Activated gamma-delta T cell treated with Interleukin-2 at 50 U/mL for 16 hours (primary cell): Measurements from ENCODE around the gene LHFPL6.

Source experiments
- DNase-seq: peaks from one replicate; pipeline ENCODE4 v3.0.0-alpha.2; 2020

Gene LHFPL6

DNA sequence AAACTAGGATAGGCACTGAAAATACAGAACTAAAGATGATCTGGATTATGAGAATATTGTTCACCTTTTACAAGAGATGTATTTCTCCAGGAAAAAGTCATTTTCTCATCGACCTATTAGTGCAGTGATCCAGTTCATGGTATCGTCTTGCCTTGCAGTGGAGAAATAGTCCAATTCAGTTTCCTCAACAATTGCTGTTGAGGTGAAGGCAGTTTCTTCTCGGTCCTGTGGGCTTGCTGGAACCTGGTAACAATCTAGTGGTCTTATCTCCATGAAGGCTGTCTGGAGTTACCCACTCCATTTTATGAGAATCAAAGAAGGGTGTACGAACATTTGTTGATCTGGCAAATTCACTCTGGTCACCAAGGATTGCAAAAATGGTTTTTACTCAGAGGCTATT, 266.8 kb downstream of the LHFPL6 start:
- DNase-seq = no peak

DNA sequence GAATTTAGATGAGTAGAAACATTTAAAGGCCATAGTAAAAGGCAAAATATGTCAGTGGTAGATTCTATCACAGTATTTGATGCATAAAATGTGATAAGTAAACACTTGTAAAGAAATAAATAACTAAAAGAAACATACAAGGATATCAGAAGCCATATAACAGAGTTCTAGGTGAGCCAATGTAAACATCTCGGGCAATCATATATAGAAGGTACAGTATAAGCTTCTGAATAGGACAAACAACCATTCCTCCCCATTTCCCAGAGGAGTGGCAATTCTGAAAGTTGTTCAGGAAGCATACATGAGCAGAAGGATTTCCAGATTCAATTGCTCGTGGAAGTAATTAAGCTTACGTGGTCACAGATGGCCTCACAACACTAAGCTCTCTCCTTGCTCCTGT, 267.3 kb downstream of the LHFPL6 start:
- no peak for DNase-seq

DNA sequence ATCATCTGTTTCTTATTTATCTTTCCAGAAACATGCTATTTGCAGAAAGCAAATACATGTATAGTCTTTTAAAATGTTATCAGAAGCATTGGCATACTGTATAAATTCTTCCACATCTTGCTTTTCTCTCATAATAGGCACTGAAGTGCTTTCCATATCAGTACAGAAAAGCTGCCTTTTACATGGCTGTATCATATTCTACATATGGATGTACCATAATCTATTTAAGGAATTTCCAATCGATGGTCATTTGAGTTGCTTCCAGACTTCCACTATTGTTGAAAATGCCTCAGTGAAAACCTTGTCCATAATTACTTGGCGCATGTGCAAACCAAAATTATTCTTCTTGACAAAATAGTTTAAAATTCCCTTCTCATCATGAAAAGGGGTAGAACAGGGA, 272.5 kb downstream of the LHFPL6 start:
- no peak for DNase-seq

DNA sequence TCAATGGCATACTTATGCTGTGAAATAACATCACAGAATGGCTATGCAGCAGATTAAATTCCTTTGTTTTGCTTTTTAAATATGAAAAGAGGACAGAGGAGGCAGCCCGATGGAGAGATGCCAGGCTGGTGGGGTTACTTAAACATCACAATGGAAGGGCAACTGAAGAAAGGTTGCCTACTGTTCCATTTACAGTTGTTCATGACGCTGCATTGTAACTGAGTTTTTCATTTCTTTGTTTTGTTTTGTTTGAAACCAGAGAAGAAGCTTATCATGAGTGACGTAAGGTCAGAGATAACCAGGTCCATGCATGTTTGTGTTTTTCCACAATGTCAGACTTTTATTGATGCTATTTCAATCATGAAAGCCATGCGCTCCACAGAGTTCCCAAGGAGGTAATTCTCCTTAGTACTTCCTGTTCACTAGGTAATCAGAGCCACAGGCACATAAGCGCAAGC, 273.8 kb downstream of the LHFPL6 start:
- no peak for DNase-seq

DNA sequence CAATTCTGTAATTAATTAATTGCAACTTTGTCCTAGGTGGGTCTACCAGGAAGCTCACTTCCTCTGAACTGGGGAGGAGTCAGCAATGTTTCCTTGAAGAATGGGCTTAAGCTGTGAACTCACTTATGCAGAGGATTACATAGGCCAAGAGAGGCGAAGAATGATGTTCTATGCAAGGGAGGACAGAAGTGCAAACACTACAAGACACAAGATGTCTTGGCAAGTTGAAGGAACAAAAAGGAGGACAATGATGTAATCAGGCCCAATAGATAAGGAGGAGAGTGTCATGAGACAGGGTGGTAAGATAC, 275.9 kb downstream of the LHFPL6 start:
- DNase-seq = no peak

DNA sequence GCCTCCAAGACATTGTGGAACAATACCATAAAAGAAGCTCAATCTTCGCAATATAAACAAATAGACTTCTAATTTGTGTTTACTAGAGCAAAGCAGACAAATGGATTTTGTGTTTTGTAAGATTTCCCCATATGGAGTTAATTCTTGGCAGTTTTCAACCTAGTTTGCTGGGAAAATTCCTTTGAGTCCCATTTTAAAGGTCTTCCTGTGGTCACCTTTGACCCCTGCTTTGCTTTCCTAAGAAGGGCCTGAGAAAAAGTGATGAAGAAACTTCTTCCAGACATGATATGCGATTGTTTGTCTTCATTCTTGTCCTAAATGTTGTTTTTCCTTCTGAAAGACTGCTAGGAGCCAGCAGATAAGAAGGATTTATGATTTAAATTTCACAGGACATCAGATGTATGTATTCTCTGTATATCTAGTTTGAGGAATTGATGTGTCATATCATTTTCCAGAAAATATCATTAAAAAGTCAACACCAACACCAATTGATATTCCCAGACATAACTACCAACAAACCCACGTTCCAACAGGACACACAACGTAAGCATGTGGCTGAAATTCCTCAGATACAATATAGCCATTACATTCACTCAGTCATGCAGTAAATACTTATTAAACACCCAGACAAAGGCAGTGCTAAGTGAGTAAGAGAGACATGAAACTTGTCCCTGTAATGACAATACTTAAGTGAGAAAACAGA, 276.4 kb downstream of the LHFPL6 start:
- DNase-seq = no peak

DNA sequence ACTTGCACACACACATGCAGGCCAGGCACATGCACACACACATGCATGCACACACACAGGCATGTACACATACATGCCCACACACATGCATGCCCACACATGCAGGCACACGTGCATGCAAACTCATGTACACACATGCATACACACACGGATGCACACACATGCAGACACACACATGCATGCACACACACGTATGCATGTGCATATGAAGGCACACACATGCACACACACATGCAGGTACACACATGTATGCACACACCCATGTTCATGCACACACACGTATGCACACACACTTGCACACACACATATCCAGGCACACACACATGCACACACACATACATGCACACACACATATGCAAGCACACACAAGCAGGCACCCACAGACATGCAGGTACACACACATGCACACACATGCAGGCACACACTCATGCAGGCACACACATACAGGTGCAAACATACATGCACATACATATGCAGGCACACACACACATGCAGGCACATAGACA, 278.1 kb downstream of the LHFPL6 start:
- DNase-seq = no peak

DNA sequence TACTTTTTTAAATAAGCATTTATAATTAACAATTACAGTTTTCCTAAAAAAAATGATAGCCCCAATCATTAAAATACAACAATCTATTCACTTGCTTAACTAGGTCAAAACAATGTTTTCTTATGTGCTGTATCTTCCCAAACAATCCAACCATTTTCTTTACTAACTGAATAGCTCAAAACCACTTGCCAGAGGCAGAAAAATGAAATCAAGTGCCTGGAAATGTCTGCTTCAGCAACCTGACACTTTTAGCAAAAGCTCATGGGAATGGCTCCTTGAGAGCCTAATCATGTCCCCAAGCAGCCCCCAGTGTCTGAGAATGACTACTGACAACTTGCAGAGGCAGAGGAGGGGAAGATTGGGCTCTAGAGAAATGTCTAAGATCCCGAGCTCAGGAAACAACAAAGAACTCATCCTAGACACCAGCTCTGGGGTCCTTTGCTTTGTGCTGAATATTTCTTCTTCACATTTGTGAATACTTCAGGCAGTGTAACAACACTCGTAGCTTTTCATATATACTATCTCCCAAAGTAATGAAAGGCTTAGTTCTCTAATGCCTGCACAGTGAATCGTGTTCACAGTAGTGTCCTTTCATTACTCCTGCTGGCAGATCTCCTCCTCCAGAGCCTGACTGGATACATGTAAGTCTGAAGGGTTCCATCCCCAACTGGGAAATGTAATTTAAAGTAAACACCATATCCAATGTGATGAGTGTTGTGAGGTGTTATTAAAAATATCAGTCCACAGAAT, 280.0 kb downstream of the LHFPL6 start:
- no peak for DNase-seq

DNA sequence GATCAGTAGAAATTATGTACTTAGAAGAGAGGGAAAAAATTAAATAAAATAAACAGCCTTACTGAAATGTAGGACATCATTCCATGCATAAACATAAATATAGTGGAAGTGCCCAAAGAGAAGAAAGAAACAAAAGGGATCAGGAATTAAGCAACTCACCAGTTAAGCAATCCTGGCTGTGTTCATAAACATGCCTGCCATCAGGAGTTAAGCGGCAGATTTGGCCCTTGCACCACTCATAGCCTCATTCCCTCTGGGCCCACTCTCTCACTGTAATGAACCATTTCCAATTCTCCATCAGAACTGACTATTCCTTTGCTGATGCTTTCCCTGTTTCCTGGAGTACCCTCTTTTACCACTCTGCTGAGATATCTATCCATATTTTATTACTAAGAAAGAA, 281.4 kb downstream of the LHFPL6 start:
- DNase-seq = no peak

DNA sequence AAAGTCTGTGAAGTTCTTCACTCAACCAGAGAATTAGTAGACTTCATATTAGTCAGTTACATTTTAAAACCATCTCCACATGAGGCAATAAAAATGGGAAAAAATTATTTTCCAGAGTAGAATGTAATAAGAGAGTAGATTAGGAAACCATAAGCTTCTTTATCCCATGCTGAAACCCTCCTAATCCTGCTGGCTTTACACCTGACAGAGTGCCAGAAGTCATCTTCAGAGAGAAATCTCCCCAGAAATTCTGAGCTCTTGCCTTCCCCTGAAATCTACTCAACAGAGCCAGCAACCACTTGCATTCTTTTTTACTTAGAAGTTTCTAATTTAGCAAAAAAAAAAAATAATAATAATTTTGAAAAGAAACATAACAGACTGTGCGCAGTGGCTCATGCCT, 284.8 kb downstream of the LHFPL6 start:
- DNase-seq = no peak

DNA sequence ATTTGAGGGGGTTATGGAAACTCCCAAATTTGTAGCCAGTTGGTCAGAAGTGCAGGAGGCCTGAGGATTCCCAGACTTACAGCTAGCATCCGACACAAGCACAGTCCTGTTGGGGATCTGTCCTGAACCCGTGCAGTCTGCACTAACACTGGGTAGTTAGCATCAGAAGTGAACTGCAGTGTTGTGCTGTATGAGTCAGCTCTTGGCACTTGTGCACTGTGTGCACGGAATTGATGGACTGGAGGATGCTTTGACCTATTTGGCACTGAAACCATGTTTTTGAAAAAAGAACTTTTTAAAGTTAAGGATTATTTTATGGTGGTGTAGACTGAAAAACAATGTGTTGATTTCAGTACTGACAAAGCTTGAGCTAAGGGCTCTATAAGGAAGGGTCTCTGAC, 285.7 kb downstream of the LHFPL6 start:
- no peak for DNase-seq

DNA sequence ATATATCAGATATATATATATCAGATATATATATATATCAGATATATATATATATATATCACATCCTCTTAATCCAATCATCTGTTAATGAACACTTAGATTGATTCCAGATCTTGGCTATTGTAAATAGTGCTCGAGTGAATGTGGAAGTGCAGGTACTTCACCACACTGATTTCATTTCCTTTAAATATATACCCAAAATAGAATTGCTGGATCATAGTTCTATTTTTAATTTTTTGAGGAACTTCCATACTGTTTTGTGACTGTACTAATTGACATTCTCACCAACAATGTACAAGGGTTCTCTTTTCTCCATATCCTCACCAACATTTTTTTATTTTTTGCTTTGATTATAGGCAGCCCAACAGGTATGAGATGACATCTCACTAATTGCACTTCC, 287.2 kb downstream of the LHFPL6 start:
- DNase-seq = no peak

DNA sequence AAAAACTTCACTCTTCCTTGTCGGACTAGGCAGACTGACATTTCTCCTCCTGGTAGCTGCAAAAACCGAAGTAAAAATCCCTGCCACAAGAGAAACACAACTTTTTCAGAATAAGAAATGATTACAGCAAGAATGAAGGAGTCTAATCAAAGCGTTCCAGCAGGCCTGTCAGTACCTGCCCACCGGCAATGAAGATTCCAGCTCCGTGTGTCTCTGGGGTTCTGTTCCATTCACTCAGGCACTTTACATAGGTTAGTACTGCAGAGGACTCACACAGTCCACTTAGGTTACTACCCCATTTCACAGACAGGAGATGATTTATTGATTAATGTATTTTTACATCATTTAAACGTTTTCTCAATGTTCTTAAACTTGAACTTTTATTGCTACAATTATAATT, 289.3 kb downstream of the LHFPL6 start:
- DNase-seq = no peak

DNA sequence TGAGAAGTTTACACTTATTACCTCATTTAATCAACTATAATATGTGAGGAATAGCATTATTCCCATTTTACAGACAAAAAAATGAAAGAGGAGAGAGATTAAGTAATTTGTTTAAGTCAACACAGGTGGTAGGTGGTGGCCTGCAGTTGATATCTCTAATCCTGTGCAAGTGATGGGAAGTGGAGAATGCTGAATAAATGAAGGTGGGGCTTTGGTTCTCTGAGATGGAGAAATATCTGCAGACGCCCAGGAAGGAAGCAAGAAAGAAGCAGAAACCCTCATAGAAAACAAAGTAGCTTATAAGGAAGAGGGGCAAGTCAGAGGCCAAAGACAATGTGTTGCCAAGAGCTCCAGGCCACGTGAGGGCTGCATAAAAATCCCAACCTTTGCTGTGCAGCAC, 290.4 kb downstream of the LHFPL6 start:
- DNase-seq = no peak

DNA sequence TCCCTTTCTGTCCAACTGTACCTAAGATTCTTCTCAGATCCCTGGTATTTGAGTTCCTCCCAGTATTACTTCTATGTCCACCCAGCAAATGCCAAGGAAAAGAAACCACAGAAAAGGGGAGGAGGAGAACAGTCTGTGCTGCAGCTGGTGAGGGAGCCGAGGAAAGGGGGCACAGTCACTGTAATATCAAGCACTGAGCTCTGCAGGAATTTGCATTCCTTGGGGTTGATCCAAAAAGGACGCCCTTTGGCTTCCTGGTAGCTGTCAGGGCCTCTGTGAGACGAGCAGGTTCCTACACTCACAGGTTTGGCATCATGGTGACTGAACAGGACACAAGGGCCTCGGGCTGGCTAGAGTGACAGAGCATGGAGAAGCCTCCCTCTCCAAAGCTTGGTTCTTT, 291.4 kb downstream of the LHFPL6 start:
- no peak for DNase-seq

DNA sequence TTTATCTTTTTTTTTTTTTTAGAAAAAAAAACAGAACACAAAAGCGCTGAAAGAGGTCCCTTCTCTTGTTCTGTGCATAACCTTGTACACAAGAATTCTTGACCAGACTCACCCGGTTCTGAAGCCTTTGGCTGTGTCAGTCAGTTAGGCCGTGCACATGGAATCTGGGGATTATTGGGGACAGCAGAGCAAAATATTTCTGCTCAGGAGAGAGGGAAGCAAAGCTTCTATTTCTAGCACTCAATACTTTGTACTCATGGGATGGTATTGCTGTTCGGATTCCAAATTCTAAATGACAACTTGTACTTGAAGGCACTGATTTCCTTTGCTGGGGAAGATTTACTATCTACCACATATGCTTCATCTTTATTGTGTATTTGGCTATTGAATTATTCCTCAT, 292.0 kb downstream of the LHFPL6 start:
- DNase-seq = no peak

DNA sequence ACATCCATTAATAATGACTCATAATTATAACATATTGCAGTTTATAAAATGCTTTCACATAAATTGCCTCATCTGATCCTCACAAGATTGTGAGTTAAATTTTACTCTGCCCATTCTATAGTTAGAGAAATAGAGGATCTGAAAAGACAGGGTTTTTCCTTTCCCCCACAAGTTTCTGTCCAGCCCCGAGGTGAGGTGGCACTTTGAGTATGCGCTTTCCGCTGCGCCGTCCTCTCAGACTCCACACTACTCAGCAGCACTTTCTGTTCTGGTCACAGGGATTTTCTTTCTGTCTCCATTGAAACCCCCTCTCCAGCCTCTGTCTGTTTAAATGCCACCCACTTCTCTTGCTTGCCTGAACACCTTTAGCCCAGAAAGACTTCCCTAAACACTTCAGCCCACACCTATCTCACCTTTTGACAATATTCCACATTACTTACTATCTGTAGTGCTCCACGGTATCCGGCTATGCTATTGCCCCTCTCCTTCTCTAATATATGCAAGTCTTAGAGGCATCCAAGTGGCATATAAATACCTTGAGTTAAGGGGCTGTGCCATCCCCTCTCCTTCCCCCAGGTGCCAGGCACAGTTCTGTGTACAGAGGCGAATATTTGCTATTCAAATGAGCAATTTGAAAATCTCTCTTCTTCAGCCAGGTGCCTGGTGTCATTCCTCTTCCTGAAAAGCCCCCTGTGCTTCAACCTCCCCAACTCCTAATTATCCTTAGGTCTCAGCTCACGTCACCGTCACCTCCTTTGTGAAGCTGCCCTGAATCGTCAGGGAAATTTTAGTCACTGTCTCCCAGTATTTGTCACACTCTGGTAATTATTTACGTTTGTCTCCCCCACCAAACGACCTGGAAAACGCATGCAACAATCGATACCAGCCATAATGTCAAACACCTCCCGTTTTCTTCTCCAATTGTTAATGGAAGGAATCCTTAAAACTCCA, 296.1 kb downstream of the LHFPL6 start:
- no peak for DNase-seq

DNA sequence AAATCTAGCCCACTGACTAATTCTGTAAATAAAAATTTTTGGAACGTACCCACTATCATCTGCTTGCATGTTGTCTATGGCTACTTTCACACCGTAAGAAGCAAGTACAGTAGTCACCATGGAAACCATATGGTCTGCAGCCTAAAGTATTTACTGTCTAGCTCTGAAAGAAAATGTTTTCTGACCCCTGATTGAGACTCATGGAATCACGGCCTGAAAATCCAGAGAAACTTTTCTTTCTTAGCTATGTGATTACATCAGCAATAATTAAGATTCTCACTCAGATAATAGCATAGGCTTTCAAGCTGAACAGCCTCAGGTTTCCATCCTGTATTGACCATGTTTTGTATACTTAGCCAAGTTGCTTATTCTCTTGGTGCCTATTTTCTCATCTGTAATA, 300.2 kb downstream of the LHFPL6 start:
- no peak for DNase-seq

DNA sequence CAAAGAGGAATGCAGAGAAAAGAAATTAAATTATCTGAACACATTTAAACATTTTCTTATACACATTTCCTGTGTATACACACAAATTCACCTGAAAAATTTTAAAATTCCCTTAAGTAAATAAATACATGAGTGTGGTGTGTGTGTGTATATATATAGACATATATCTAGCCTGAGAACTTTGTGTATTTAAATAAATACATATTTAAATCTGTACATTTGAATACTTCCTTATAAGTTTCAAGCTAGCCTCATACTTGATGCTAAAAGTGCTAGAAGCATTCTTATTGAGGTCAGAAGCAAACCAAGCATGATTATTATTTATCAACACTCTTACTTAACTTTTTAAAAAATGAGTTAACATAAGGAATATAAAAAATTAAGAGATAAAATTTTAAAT, 304.0 kb downstream of the LHFPL6 start:
- DNase-seq = no peak

DNA sequence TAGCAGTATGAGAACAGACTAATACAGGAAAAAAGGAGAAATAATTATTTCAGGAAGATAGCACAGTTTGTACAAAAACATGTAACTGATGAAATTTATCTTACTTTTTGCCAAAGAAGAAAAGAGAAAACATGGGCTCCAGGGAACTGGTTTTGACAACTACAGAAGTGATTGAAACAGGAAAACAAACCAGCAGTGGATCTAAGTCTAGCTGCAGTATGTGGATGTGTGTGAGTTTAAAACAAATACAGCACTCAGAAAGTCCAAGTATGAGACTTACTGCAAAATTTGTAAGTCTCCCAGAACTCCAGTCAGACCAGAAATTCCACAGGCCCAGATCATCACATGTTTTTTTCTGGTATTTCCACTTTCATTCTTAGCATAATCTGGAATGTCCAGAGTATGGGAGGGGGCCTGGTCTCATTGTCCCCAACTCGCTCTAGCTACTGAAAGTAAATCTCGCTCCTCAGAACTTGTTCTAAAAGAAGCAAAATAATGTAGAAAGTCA, 305.3 kb downstream of the LHFPL6 start:
- no peak for DNase-seq

DNA sequence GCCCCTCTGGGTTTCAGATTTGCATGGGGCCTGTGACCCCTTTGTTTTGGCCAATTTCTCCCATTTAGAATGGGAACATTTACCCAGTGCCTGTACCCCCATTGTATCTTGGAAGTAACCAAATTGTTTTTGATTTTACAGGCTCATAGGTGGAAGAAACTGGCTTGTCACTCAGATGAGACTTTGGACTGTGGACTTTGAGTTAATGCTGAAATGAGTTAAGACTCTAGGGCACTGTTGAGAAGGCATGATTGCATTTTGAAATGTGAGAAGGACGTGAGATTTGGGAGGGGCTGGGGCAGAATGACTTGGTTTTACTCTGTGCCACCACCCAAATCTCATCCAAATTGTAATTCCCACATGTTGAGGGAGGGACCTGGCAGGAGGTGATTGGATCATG, 306.0 kb downstream of the LHFPL6 start:
- DNase-seq = no peak

DNA sequence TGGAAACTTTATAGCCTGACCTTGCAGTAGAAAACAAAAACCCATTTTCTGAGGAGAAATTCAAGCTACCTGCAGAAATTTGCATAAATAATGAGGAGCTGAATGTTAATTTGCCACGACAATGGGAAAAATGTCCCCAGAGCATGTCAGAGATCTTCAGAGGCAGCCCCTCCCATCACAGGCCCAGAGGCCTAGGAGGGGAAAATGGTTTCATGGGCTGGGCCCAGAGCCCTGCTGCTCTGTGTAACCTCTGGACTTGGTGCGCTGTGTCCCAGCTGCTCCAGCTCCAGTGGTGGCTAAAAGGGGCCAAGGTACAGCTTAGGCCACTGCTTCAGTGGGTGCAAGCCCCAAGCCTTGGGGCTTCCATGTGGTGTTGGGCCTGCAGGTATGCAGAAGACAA, 306.8 kb downstream of the LHFPL6 start:
- DNase-seq = no peak
